ENCODE measurements around the gene CISD3. TPM values are rescaled to one million over a fixed set of nuclear protein-coding genes. Genes with fewer than 3 reads are reported as not detected.

CISD3 gene
- total and polyA plus RNA-seq, 2 of the 8 experiments (the other 6 are each of a cell fraction or from before 2014, with no cell fraction given) = 9.4 to 11.1 TPM

GRCh38 chr17:38741461-38741860 is 11.3 kb downstream of the CISD3 start (continued):
- TF ChIP-seq, protein P1, sequence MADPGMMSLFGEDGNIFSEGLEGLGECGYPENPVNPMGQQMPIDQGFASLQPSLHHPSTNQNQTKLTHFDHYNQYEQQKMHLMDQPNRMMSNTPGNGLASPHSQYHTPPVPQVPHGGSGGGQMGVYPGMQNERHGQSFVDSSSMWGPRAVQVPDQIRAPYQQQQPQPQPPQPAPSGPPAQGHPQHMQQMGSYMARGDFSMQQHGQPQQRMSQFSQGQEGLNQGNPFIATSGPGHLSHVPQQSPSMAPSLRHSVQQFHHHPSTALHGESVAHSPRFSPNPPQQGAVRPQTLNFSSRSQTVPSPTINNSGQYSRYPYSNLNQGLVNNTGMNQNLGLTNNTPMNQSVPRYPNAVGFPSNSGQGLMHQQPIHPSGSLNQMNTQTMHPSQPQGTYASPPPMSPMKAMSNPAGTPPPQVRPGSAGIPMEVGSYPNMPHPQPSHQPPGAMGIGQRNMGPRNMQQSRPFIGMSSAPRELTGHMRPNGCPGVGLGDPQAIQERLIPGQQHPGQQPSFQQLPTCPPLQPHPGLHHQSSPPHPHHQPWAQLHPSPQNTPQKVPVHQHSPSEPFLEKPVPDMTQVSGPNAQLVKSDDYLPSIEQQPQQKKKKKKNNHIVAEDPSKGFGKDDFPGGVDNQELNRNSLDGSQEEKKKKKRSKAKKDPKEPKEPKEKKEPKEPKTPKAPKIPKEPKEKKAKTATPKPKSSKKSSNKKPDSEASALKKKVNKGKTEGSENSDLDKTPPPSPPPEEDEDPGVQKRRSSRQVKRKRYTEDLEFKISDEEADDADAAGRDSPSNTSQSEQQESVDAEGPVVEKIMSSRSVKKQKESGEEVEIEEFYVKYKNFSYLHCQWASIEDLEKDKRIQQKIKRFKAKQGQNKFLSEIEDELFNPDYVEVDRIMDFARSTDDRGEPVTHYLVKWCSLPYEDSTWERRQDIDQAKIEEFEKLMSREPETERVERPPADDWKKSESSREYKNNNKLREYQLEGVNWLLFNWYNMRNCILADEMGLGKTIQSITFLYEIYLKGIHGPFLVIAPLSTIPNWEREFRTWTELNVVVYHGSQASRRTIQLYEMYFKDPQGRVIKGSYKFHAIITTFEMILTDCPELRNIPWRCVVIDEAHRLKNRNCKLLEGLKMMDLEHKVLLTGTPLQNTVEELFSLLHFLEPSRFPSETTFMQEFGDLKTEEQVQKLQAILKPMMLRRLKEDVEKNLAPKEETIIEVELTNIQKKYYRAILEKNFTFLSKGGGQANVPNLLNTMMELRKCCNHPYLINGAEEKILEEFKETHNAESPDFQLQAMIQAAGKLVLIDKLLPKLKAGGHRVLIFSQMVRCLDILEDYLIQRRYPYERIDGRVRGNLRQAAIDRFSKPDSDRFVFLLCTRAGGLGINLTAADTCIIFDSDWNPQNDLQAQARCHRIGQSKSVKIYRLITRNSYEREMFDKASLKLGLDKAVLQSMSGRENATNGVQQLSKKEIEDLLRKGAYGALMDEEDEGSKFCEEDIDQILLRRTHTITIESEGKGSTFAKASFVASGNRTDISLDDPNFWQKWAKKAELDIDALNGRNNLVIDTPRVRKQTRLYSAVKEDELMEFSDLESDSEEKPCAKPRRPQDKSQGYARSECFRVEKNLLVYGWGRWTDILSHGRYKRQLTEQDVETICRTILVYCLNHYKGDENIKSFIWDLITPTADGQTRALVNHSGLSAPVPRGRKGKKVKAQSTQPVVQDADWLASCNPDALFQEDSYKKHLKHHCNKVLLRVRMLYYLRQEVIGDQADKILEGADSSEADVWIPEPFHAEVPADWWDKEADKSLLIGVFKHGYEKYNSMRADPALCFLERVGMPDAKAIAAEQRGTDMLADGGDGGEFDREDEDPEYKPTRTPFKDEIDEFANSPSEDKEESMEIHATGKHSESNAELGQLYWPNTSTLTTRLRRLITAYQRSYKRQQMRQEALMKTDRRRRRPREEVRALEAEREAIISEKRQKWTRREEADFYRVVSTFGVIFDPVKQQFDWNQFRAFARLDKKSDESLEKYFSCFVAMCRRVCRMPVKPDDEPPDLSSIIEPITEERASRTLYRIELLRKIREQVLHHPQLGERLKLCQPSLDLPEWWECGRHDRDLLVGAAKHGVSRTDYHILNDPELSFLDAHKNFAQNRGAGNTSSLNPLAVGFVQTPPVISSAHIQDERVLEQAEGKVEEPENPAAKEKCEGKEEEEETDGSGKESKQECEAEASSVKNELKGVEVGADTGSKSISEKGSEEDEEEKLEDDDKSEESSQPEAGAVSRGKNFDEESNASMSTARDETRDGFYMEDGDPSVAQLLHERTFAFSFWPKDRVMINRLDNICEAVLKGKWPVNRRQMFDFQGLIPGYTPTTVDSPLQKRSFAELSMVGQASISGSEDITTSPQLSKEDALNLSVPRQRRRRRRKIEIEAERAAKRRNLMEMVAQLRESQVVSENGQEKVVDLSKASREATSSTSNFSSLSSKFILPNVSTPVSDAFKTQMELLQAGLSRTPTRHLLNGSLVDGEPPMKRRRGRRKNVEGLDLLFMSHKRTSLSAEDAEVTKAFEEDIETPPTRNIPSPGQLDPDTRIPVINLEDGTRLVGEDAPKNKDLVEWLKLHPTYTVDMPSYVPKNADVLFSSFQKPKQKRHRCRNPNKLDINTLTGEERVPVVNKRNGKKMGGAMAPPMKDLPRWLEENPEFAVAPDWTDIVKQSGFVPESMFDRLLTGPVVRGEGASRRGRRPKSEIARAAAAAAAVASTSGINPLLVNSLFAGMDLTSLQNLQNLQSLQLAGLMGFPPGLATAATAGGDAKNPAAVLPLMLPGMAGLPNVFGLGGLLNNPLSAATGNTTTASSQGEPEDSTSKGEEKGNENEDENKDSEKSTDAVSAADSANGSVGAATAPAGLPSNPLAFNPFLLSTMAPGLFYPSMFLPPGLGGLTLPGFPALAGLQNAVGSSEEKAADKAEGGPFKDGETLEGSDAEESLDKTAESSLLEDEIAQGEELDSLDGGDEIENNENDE (IDR thresholded peaks at IDR 0.05; ENCODE audit: insufficient replicate concordance, low read length) = no peak
- TF ChIP-seq BRCA1 (IDR thresholded peaks at IDR 0.05; ENCODE audit: low read depth, low read length) (no peak), CEBPB (IDR thresholded peaks at IDR 0.05; ENCODE audit: low read depth, low read length) (no peak), BACH1 (IDR thresholded peaks at IDR 0.05; ENCODE audit: low read length) (no peak), TCF12 (IDR thresholded peaks at IDR 0.05; ENCODE audit: low read depth, low read length) (no peak), SIN3A (conservative IDR thresholded peaks at IDR 0.05 in 1 of 2, IDR thresholded peaks at IDR 0.05 in 1 of 2; ENCODE audit: low read depth in 1 of 2, low read length in 2 of 2) (no peak), EZH2 (IDR thresholded peaks at IDR 0.05; ENCODE audit: low read depth, low read length, severe bottlenecking) (no peak)

Data from H1 (cell line).